ENCODE data around the gene DNAJC1. TPM values are rescaled to one million over a fixed set of nuclear protein-coding genes. Genes with fewer than 3 reads are reported as not detected.

Gene DNAJC1
- total RNA-seq, 1 experiment from 2014 or later = 57.8 TPM

DNA sequence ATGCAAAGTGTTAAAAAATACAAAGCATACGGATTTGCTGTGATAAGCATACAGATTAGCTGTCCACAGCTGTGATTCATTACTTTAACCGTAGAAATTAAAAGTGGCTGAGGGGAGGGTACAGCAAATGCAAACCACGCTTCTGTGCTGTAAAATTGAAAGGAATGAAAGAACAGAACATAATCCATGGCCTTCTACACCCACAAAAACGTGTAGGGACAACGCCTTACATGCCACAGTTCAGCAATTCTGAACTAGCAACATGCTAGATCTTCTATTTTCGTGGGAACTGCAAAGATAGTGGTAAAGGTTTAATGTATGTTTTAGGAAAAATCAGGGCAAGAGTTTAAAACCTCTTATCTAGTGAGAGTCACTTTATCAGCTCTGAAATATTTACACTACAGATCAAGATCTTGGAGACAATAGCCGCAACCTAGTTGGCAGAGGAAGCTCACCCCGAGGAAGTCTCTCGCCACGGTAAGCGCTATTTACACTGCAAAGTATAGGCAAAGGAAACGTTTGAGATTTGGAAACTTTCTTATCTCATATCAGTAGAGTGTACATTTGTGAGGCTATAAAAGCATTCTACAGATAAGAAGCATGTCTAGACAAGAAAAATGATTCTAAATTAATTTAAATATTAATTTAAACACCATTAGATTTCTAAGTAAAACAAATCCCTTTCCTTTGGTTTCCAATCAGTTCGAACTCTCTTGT lies 275.9 kb downstream of the DNAJC1 start:
- intact Hi-C loops (cut with micrococcal nuclease) = loop anchor here (10.0 kb wide), 1 partner anchor 193 kb away; the partner anchor contains the start of gene MLLT10
- ChIA-PET POLR2A (interaction anchor here (1.3 to 1.5 kb wide), 2 partner anchors 194 to 232 kb away, joined by 3 to 4 read pairs; partner anchors contain the start of gene MLLT10), CTCF (interaction anchor here (0.6 to 1.0 kb wide), 3 partner anchors 191 to 579 kb away, joined by 3 read pairs; no protein-coding TSS in a partner anchor)
- Mint-ChIP-seq H3K4me1 (ENCODE audit: insufficient read depth, unreplicated experiment) (peaks cover 15% of the 10 kb centered on the region), H3K9me3 (ENCODE audit: unreplicated experiment) (no peaks in the 10 kb centered on the region), H3K27me3 (ENCODE audit: insufficient read depth, unreplicated experiment) (no peaks in the 10 kb centered on the region), H3K27ac (ENCODE audit: low read depth, unreplicated experiment) (no peak overlapping the region), H3K36me3 (ENCODE audit: insufficient read depth, unreplicated experiment) (peaks cover 48% of the 10 kb centered on the region), H3K4me3 (ENCODE audit: unreplicated experiment) (no peak overlapping the region)
- DNase-seq (ENCODE audit: unreplicated experiment) = no peak
- BruUV-seq (replicated peaks) = no TSS peak
- TF ChIP-seq, protein P1, sequence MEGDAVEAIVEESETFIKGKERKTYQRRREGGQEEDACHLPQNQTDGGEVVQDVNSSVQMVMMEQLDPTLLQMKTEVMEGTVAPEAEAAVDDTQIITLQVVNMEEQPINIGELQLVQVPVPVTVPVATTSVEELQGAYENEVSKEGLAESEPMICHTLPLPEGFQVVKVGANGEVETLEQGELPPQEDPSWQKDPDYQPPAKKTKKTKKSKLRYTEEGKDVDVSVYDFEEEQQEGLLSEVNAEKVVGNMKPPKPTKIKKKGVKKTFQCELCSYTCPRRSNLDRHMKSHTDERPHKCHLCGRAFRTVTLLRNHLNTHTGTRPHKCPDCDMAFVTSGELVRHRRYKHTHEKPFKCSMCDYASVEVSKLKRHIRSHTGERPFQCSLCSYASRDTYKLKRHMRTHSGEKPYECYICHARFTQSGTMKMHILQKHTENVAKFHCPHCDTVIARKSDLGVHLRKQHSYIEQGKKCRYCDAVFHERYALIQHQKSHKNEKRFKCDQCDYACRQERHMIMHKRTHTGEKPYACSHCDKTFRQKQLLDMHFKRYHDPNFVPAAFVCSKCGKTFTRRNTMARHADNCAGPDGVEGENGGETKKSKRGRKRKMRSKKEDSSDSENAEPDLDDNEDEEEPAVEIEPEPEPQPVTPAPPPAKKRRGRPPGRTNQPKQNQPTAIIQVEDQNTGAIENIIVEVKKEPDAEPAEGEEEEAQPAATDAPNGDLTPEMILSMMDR (IDR thresholded peaks at IDR 0.05; ENCODE audit: unreplicated experiment) = no peak

DNA sequence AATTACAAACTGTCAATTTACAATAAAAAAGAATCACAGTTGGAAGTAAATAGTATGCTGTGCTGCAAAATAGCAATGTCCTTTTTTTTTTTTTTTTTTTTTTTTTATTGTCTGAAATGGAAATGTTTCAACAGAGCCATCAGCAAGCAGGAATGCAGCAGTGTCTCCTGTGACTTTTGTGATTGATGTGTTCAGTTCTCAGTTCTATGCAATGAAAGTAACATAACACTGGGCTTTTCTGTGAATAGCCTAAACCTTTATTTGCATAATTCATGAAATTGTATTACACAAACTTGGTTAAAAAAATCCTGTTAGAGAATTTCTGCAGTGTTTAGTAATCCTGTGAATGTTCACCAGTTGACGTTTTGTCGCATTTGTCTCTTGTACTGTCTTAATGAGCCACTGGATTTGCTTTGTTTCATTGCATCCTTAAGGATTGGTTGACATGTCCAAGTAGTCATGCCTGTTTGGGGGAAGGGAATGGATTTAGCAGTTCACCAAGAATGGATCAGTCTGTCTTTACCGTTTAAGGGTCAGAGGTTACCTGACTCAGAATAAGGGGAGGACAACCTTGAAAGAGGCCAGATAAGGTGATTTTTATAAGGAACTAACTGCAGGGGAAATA lies 276.8 kb downstream of the DNAJC1 start:
- no peak overlapping the region for H3K4me3 Mint-ChIP-seq (ENCODE audit: unreplicated experiment)
- TF ChIP-seq, protein P1 (IDR thresholded peaks at IDR 0.05; ENCODE audit: unreplicated experiment) = no peak
- no peak overlapping the region for H3K27ac Mint-ChIP-seq (ENCODE audit: low read depth, unreplicated experiment)
- H3K36me3 Mint-ChIP-seq (ENCODE audit: insufficient read depth, unreplicated experiment) = peaks cover 39% of the 10 kb centered on the region
- no TSS peak for BruUV-seq (replicated peaks)
- H3K4me1 Mint-ChIP-seq (ENCODE audit: insufficient read depth, unreplicated experiment) = peaks cover 15% of the 10 kb centered on the region
- POLR2A ChIA-PET = interaction anchor here (1.5 kb wide), 1 partner anchor 193 kb away, joined by 4 read pairs; the partner anchor contains the start of gene MLLT10
- intact Hi-C loops (cut with micrococcal nuclease) = loop anchor here (10.0 kb wide), 1 partner anchor 192 kb away; the partner anchor contains the start of gene MLLT10
- DNase-seq (ENCODE audit: unreplicated experiment) = no peak
- no peaks in the 10 kb centered on the region for H3K9me3 Mint-ChIP-seq (ENCODE audit: unreplicated experiment)
- H3K27me3 Mint-ChIP-seq (ENCODE audit: insufficient read depth, unreplicated experiment) = no peaks in the 10 kb centered on the region
- CTCF ChIA-PET = interaction anchor here (0.6 kb wide), 1 partner anchor 190 kb away, joined by 3 read pairs; no protein-coding TSS in a partner anchor

DNA sequence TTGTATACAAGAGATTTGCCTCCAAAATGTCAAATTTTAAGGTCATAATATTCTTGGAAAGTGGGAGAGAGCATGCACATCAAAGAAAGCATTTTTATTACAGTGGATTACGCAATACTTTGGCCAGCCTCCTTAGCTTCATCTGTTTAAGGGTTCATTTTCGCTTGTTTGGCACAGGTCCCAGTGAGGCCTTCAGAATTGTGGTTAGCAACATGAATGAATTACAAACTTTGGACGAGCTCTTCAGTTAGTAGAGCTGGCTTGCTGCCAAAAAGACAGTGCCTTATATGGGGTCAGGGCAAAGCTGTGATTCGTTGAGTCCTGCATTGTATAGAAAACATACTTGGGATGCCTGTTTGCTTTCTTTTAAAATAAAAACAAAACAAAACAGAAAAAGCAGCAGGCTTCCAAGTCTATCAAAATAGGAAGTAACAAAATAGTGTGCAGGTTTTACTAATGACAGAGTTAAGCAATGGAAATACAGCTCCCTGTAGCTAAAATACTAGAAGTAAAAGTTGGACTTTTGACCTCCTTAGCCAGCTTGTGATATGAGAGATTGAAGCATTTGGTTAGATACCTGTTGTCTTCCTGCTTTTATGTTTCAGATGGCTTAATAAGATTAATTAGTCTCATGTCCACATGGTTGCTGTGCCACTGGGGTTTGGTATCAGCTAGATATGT lies 278.7 kb downstream of the DNAJC1 start:
- no peak overlapping the region for H3K27ac Mint-ChIP-seq (ENCODE audit: low read depth, unreplicated experiment)
- peaks cover 15% of the 10 kb centered on the region for H3K4me1 Mint-ChIP-seq (ENCODE audit: insufficient read depth, unreplicated experiment)
- BruUV-seq (replicated peaks) = no TSS peak
- TF ChIP-seq, protein P1 (IDR thresholded peaks at IDR 0.05; ENCODE audit: unreplicated experiment) = no peak
- no peaks in the 10 kb centered on the region for H3K27me3 Mint-ChIP-seq (ENCODE audit: insufficient read depth, unreplicated experiment)
- H3K4me3 Mint-ChIP-seq (ENCODE audit: unreplicated experiment) = no peak overlapping the region
- no peaks in the 10 kb centered on the region for H3K9me3 Mint-ChIP-seq (ENCODE audit: unreplicated experiment)
- intact Hi-C loops (cut with micrococcal nuclease) = loop anchor here (10.0 kb wide), 1 partner anchor 190 kb away; the partner anchor contains the start of gene MLLT10
- H3K36me3 Mint-ChIP-seq (ENCODE audit: insufficient read depth, unreplicated experiment) = peaks cover 28% of the 10 kb centered on the region
- ChIA-PET POLR2A (interaction anchor here (0.6 to 1.9 kb wide), 12 partner anchors 9 to 233 kb away, joined by 3 to 15 read pairs (median 4); partner anchors contain the start of gene SKIDA1), CTCF (interaction anchor here (0.6 to 1.3 kb wide), 7 partner anchors 9 to 1718 kb away, joined by 3 to 5 read pairs (median 4); no protein-coding TSS in a partner anchor)
- peak; percentile 100 for DNase-seq (ENCODE audit: unreplicated experiment)

Data from MCF 10A (cell line).